Fibroblast of lung (primary cell): ENCODE measurements around the gene SPP1.

Experiments
- CTCF ChIP-seq, 2 donors: IDR thresholded peaks in 1 of 2; conservative IDR thresholded peaks in 1 of 2; 1 replicate in 1 of 2; 2 replicates in 1 of 2; pipeline ENCODE4 v1.5.1; 2011 to 2012; ENCODE audit warnings: low read length in 2 of 2, control low read depth in 1 of 2, inconsistent platforms in 1 of 2, low read depth in 1 of 2, mild to moderate bottlenecking in 1 of 2
- EZH2 ChIP-seq: IDR thresholded peaks from 2 replicates; pipeline ENCODE4 v1.5.1; 2012; ENCODE audit warnings: low read length, control low read depth, mild to moderate bottlenecking; ENCODE audit errors: missing control alignments

GRCh38 chr4:87946766-87947165, 28.7 kb upstream of the SPP1 start:
- TF ChIP-seq CTCF (conservative IDR thresholded peaks at IDR 0.05 in 1 of 2, IDR thresholded peaks at IDR 0.05 in 1 of 2; ENCODE audit: low read depth in 1 of 2, low read length in 2 of 2), result no peak
- TF ChIP-seq EZH2, result no peak
